Measurements from ENCODE around the gene MYRIP.

MYRIP gene

DNA sequence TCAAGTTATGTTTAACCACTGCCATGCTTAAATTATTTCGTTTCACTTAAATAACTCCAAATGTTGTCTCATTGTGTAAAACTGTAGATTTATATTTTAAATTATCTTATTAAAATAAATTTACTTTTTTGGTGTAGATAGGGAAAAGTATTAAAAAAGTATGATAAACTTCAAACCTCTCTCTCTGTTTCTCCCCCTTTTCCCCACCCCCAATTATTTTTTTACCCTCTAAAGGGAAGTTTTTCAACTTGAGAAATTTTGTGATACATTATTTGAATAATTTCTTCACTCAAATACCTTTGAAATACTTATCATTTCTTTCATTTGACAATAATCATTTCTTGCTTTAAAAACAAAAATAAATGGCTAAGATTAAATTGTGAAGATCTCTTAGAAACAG is 433.2 kb downstream of the MYRIP start:
- Histone ChIP-seq H2AK5ac (ENCODE audit: low read depth, low read length) (no peak overlapping the region), H3K4me2 (ENCODE audit: insufficient read depth, low read length, poor library complexity, severe bottlenecking) (no peak overlapping the region), H2AFZ (ENCODE audit: low read length) (no peak overlapping the region), H3K4me1 (ENCODE audit: control insufficient read depth in 2 of 2, insufficient read depth in 1 of 2, low read depth in 1 of 2, low read length in 2 of 2) (peaks cover 0 to 3% of the 10 kb centered on the region in 2 donors), H3K4ac (ENCODE audit: low read length) (no peak overlapping the region), H3K23ac (ENCODE audit: low read depth, low read length, poor library complexity) (no peak overlapping the region), H3K14ac (ENCODE audit: low read length) (no peak overlapping the region), H3K27ac (replicated peaks; ENCODE audit: low read length) (no peak overlapping the region), H3K9me3 (replicated peaks in 1 of 2; ENCODE audit: control insufficient read depth in 2 of 2, insufficient read depth in 1 of 2, low read depth in 1 of 2, low read length in 2 of 2) (peaks cover 0 to 3% of the 10 kb centered on the region in 2 donors), H3K27me3 (ENCODE audit: control insufficient read depth in 3 of 3, insufficient read depth in 3 of 3, low read depth in 1 of 3, low read length in 3 of 3) (no peaks in the 10 kb centered on the region), H2BK120ac (ENCODE audit: low read depth, low read length) (no peak overlapping the region), H4K8ac (ENCODE audit: low read depth, low read length) (no peak overlapping the region), H3K79me1 (ENCODE audit: low read depth, low read length) (no peaks in the 10 kb centered on the region), H2BK12ac (ENCODE audit: low read length) (no peak overlapping the region), H3K4me3 (ENCODE audit: low read length in 2 of 2) (no peak overlapping the region), H2BK5ac (ENCODE audit: low read length) (no peak overlapping the region), H2BK15ac (ENCODE audit: low read length) (no peak overlapping the region), H3K18ac (ENCODE audit: low read length) (no peak overlapping the region), H3K9ac (ENCODE audit: low read depth, low read length, poor library complexity) (no peak overlapping the region), H3K36me3 (replicated peaks in 1 of 2; ENCODE audit: control insufficient read depth in 2 of 2, insufficient read depth in 2 of 2, low read length in 2 of 2) (no peaks in the 10 kb centered on the region), H4K91ac (ENCODE audit: low read depth, low read length, poor library complexity) (no peak overlapping the region)
- no peak for DNase-seq (ENCODE audit: low spot score)
- no CpG with 5 or more reads among the region's 1 CpG for WGBS, 2 donors (ENCODE audit: extremely low coverage in 2 of 2, insufficient read length in 2 of 2, insufficient replicate concordance in 1 of 2)

DNA sequence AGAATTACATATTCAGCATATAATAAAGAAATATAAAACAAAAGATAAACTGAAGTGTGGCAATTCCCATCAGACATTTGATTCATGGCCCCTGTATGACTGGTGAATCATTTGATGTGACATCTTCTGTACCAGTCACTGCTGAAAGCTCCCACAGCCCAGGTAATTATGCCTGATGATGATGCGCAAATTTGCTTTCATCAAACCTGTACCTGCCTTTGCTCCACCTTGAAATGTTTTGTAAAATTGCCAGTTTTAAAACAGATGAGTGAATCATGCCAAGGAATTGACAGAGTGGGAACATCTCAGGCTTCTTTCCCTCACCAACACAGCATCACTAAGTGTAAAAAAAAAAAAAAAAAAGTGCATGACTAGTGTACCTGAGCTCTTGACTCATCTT is 433.6 kb downstream of the MYRIP start:
- H3K18ac ChIP-seq (ENCODE audit: low read length): no peak overlapping the region
- no peaks in the 10 kb centered on the region for H3K36me3 ChIP-seq (replicated peaks in 1 of 2; ENCODE audit: control insufficient read depth in 2 of 2, insufficient read depth in 2 of 2, low read length in 2 of 2)
- H4K91ac ChIP-seq (ENCODE audit: low read depth, low read length, poor library complexity): no peak overlapping the region
- H3K23ac ChIP-seq (ENCODE audit: low read depth, low read length, poor library complexity): no peak overlapping the region
- H3K4me2 ChIP-seq (ENCODE audit: insufficient read depth, low read length, poor library complexity, severe bottlenecking): no peak overlapping the region
- H3K4ac ChIP-seq (ENCODE audit: low read length): no peak overlapping the region
- WGBS, 2 donors (ENCODE audit: extremely low coverage in 2 of 2, insufficient read length in 2 of 2, insufficient replicate concordance in 1 of 2): no CpG with 5 or more reads among the region's 1 CpG
- H3K79me1 ChIP-seq (ENCODE audit: low read depth, low read length): no peaks in the 10 kb centered on the region
- no peak overlapping the region for H2BK12ac ChIP-seq (ENCODE audit: low read length)
- DNase-seq (ENCODE audit: low spot score): no peak
- peaks cover 0 to 3% of the 10 kb centered on the region in 2 donors for H3K4me1 ChIP-seq (ENCODE audit: control insufficient read depth in 2 of 2, insufficient read depth in 1 of 2, low read depth in 1 of 2, low read length in 2 of 2)
- no peak overlapping the region for H4K8ac ChIP-seq (ENCODE audit: low read depth, low read length)
- H2AFZ ChIP-seq (ENCODE audit: low read length): no peak overlapping the region
- H3K14ac ChIP-seq (ENCODE audit: low read length): no peak overlapping the region
- no peak overlapping the region for H3K9ac ChIP-seq (ENCODE audit: low read depth, low read length, poor library complexity)
- H2BK5ac ChIP-seq (ENCODE audit: low read length): no peak overlapping the region
- H3K27ac ChIP-seq (replicated peaks; ENCODE audit: low read length): no peak overlapping the region
- no peak overlapping the region for H2BK15ac ChIP-seq (ENCODE audit: low read length)
- H3K9me3 ChIP-seq (replicated peaks in 1 of 2; ENCODE audit: control insufficient read depth in 2 of 2, insufficient read depth in 1 of 2, low read depth in 1 of 2, low read length in 2 of 2): peaks cover 0 to 3% of the 10 kb centered on the region in 2 donors
- no peaks in the 10 kb centered on the region for H3K27me3 ChIP-seq (ENCODE audit: control insufficient read depth in 3 of 3, insufficient read depth in 3 of 3, low read depth in 1 of 3, low read length in 3 of 3)
- H2BK120ac ChIP-seq (ENCODE audit: low read depth, low read length): no peak overlapping the region
- H2AK5ac ChIP-seq (ENCODE audit: low read depth, low read length): no peak overlapping the region
- H3K4me3 ChIP-seq (ENCODE audit: low read length in 2 of 2): no peak overlapping the region

DNA sequence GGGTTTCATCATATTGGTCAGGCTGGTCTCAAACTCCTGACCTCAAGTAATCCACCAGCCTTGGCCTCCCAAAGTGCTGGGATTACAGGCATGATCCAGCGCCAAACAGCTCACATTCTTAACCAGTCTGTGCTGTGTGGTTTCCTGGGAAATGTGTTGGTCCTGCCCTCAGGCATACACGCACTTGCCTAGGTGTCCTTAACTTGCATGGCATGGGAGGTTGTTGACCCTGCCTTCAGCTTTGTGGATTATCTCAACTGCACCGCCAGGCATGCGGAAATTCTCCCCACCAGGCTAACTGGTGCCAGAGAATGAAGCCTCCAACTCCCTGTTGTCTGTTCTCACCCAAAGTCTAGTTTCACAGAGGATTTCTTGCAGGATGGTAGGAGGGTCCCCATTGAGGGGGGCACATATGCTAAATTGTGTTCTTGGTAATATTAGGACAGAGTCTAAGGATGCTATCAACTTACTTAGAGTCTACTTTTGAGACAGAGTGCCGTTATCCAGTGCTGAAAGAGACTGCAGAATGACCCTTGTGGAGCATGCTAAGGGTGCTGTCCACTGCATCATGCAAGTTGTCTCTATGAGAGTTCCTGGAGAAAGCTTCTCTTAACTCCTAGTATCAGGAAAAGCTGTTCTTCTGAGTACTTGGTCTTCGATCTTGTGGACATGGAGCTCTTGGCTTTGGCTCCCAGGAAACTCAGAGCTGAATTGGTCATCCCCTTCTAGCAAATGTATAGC is 438.5 kb downstream of the MYRIP start:
- Histone ChIP-seq H2BK120ac (ENCODE audit: low read depth, low read length) (no peak overlapping the region), H3K23ac (ENCODE audit: low read depth, low read length, poor library complexity) (no peak overlapping the region), H2AFZ (ENCODE audit: low read length) (no peak overlapping the region), H3K9me3 (replicated peaks in 1 of 2; ENCODE audit: control insufficient read depth in 2 of 2, insufficient read depth in 1 of 2, low read depth in 1 of 2, low read length in 2 of 2) (no peaks in the 10 kb centered on the region), H3K4me2 (ENCODE audit: insufficient read depth, low read length, poor library complexity, severe bottlenecking) (no peak overlapping the region), H3K79me1 (ENCODE audit: low read depth, low read length) (no peaks in the 10 kb centered on the region), H4K91ac (ENCODE audit: low read depth, low read length, poor library complexity) (no peak overlapping the region), H2BK12ac (ENCODE audit: low read length) (no peak overlapping the region), H3K4ac (ENCODE audit: low read length) (no peak overlapping the region), H3K4me3 (ENCODE audit: low read length in 2 of 2) (no peak overlapping the region), H3K4me1 (ENCODE audit: control insufficient read depth in 2 of 2, insufficient read depth in 1 of 2, low read depth in 1 of 2, low read length in 2 of 2) (no peaks in the 10 kb centered on the region), H3K14ac (ENCODE audit: low read length) (no peak overlapping the region), H3K9ac (ENCODE audit: low read depth, low read length, poor library complexity) (no peak overlapping the region), H3K18ac (ENCODE audit: low read length) (no peak overlapping the region), H3K27me3 (ENCODE audit: control insufficient read depth in 3 of 3, insufficient read depth in 3 of 3, low read depth in 1 of 3, low read length in 3 of 3) (no peaks in the 10 kb centered on the region), H4K8ac (ENCODE audit: low read depth, low read length) (no peak overlapping the region), H3K27ac (replicated peaks; ENCODE audit: low read length) (no peak overlapping the region), H2AK5ac (ENCODE audit: low read depth, low read length) (no peak overlapping the region), H2BK5ac (ENCODE audit: low read length) (no peak overlapping the region), H3K36me3 (replicated peaks in 1 of 2; ENCODE audit: control insufficient read depth in 2 of 2, insufficient read depth in 2 of 2, low read length in 2 of 2) (no peaks in the 10 kb centered on the region), H2BK15ac (ENCODE audit: low read length) (no peak overlapping the region)
- WGBS, 2 donors (ENCODE audit: extremely low coverage in 2 of 2, insufficient read length in 2 of 2, insufficient replicate concordance in 1 of 2): no CpG with 5 or more reads among the region's 6 CpGs
- no peak for DNase-seq (ENCODE audit: low spot score)

DNA sequence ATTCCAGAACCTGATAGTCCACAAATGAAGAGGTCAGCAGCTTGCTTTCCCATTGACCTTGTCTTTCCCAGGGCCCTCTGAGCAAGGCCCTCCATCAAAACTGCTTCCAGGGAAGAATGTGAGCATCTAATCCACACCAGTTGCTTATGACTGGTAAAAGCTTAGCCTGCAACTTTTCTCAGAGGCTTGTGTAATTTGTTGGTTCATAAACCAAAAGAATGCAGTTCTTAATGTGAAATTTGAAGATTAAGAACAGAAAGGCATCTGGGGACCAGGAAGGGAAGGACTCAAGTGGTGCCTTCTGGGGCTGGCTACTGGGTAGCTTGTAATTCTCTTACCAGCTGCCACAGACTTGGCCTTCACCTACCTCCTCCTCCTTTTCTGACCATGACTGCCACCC is 439.2 kb downstream of the MYRIP start:
- Histone ChIP-seq H3K4me3 (ENCODE audit: low read length in 2 of 2) (no peak overlapping the region), H3K9me3 (replicated peaks in 1 of 2; ENCODE audit: control insufficient read depth in 2 of 2, insufficient read depth in 1 of 2, low read depth in 1 of 2, low read length in 2 of 2) (no peaks in the 10 kb centered on the region), H3K18ac (ENCODE audit: low read length) (no peak overlapping the region), H3K23ac (ENCODE audit: low read depth, low read length, poor library complexity) (no peak overlapping the region), H2BK120ac (ENCODE audit: low read depth, low read length) (no peak overlapping the region), H2AK5ac (ENCODE audit: low read depth, low read length) (no peak overlapping the region), H3K27me3 (ENCODE audit: control insufficient read depth in 3 of 3, insufficient read depth in 3 of 3, low read depth in 1 of 3, low read length in 3 of 3) (no peaks in the 10 kb centered on the region), H3K9ac (ENCODE audit: low read depth, low read length, poor library complexity) (no peak overlapping the region), H3K4ac (ENCODE audit: low read length) (no peak overlapping the region), H4K91ac (ENCODE audit: low read depth, low read length, poor library complexity) (no peak overlapping the region), H3K14ac (ENCODE audit: low read length) (no peak overlapping the region), H3K79me1 (ENCODE audit: low read depth, low read length) (no peaks in the 10 kb centered on the region), H4K8ac (ENCODE audit: low read depth, low read length) (no peak overlapping the region), H3K36me3 (replicated peaks in 1 of 2; ENCODE audit: control insufficient read depth in 2 of 2, insufficient read depth in 2 of 2, low read length in 2 of 2) (no peaks in the 10 kb centered on the region), H2AFZ (ENCODE audit: low read length) (no peak overlapping the region), H3K27ac (replicated peaks; ENCODE audit: low read length) (no peak overlapping the region), H2BK12ac (ENCODE audit: low read length) (no peak overlapping the region), H2BK15ac (ENCODE audit: low read length) (no peak overlapping the region), H3K4me2 (ENCODE audit: insufficient read depth, low read length, poor library complexity, severe bottlenecking) (no peak overlapping the region), H2BK5ac (ENCODE audit: low read length) (no peak overlapping the region), H3K4me1 (ENCODE audit: control insufficient read depth in 2 of 2, insufficient read depth in 1 of 2, low read depth in 1 of 2, low read length in 2 of 2) (no peaks in the 10 kb centered on the region)
- no peak for DNase-seq (ENCODE audit: low spot score)
